GM18526 (cell line): Measurements from ENCODE around the gene IGF2BP1.
A peak's percentile ranks its signal among the peaks of the same experiment; 100 is the strongest.

ENCODE experiments used
- POLR2A ChIP-seq: IDR thresholded peaks from 3 replicates; pipeline ENCODE4 v1.6.1; 2011; ENCODE audit not compliant: insufficient read length; ENCODE audit errors: extremely low read depth

Gene IGF2BP1

GRCh38 chr17:48992444-48992843 lies 4.7 kb upstream of the IGF2BP1 start:
- TF ChIP-seq POLR2A: no peak

GRCh38 chr17:48993305-48993704 lies 3.9 kb upstream of the IGF2BP1 start:
- TF ChIP-seq POLR2A: no peak

DNA sequence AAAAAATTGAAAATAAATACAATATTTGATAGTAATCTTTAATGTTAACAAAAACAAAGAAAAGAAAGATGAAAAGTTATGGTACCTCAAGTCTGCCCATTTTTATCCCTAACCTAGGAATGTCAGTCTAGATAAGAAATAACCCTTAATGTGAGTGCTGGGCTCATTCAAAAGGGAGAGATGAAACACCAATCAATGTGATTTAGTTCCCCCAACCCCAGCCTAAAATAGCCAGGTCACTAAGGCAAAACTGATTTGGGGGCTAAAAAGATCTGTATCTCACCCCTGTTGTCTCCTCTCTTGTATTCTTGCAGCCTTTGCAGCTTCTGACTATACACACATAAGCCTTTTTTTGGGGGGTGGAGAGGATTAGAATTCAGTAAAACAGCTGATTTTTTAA lies 3.2 kb upstream of the IGF2BP1 start:
- no peak for TF ChIP-seq POLR2A

GRCh38 chr17:48994549-48995303 lies 2.5 kb upstream of the IGF2BP1 start:
- no peak for TF ChIP-seq POLR2A

- no peak for TF ChIP-seq POLR2A
Observed at GRCh38 chr17:48995304-48995973, 1.7 kb upstream of the IGF2BP1 start.

- TF ChIP-seq POLR2A: no peak
Observed at GRCh38 chr17:48995974-48996721, 1.0 kb upstream of the IGF2BP1 start.

- TF ChIP-seq POLR2A: no peak
Observed at GRCh38 chr17:48996722-48997102, 473 bp upstream of the IGF2BP1 start.

DNA sequence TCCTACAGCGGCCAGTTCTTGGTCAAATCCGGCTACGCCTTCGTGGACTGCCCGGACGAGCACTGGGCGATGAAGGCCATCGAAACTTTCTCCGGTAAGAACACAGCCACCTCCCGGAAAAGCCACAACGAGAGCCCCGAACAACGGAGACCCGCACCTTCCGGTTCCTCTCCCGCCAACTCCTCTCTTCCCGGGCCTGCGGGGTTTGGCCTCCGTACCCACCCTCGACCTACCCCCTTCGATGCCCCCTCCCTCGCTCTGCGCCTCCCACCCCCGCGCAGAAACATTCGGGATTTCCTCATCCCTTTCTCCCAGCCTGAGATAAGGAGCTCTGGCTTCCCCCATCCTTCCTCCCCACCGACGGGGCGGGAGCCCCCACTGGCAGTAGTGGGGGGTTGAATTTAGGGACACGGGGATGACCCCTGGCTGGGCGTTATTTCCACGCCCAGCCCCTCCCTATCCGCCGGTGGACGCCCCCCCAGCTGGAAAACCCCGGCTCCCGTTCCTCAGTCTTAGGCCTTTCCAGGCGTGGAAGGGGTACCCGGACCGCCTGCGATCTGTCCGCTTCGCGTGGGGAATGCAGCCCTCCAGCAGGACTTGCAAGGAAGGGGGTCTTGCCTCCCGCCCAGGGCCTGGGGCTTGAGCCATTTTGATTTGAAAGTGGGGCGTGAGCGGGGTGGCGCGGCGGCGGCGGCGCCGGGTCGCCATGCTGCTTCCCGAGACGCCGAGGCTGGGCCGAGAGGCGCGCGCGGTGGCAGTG lies 822 bp downstream of the IGF2BP1 start:
- peak; percentile 17 for TF ChIP-seq POLR2A

DNA sequence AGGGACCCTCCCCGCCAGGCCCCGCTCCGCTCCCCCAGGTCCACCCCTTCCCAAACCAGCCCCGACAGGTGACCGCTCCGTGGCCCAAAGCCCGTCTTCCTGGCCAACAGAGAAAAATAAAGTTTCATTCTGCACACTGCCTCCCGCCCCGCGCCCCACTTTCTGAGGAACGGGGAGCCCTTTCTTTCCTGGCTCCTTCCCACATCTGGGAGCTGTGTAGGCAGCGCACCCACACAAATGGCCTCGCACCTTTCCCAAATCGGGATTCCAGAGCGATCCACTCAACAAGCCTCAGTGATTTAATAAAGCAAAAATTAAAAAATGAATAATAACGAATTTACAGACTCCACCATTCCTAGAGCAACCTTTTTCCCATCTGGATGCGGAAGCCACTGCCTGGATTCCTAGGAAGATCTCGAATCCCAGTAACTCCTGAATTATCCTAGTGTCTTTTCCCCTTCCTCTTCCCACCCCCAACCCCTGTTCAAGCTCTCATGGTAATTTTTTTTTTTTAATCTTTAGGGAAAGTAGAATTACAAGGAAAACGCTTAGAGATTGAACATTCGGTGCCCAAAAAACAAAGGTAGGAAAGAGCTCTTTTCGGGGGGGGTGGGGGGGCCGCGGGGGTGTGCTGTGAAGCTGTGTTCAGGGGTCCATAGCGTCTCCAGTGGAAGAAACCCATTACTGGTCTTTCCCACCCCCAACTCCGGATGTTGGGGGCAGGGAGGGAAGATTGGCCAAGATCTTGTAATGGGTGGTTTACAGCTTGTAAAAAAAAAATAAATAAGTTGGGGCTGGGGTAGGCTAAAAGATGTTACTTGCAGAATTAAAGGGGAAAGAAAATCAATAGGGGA lies 1.6 kb downstream of the IGF2BP1 start:
- no peak for TF ChIP-seq POLR2A

- TF ChIP-seq POLR2A: no peak
Observed at GRCh38 chr17:49000943-49001342, 3.8 kb downstream of the IGF2BP1 start.

GRCh38 chr17:49001671-49002070 lies 4.5 kb downstream of the IGF2BP1 start:
- no peak for TF ChIP-seq POLR2A

DNA sequence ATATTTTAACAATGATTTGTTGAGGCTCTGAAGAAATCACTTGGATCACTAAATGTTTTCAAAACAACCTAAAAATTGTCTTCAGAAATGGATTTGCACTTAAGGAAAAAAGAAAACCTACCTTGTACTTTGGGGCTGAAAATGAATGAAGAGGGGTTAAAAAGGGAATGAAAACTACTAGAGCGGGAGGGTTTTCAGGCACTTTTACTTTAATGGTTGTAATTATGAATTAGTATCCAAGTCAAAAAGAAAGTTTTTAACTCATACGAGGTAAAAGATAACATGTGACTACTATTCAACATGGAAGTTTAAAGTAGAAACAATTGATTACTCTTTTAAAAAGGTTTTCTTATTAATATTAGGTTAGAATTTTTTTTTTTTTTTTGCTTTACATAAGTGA lies 5.1 kb downstream of the IGF2BP1 start:
- no peak for TF ChIP-seq POLR2A

- no peak for TF ChIP-seq POLR2A
Observed at GRCh38 chr17:49002766-49003165, 5.6 kb downstream of the IGF2BP1 start.
